HG02938 (cell line): ENCODE results near the gene CDHR5.

Experiments used
- ATAC-seq: cut with Tn5 transposase; IDR thresholded peaks from one replicate; pipeline ENCODE4 v1.9.1; 2021; ENCODE audit warnings: mild to moderate bottlenecking, moderate library complexity; ENCODE audit not compliant: unreplicated experiment

Gene CDHR5

DNA sequence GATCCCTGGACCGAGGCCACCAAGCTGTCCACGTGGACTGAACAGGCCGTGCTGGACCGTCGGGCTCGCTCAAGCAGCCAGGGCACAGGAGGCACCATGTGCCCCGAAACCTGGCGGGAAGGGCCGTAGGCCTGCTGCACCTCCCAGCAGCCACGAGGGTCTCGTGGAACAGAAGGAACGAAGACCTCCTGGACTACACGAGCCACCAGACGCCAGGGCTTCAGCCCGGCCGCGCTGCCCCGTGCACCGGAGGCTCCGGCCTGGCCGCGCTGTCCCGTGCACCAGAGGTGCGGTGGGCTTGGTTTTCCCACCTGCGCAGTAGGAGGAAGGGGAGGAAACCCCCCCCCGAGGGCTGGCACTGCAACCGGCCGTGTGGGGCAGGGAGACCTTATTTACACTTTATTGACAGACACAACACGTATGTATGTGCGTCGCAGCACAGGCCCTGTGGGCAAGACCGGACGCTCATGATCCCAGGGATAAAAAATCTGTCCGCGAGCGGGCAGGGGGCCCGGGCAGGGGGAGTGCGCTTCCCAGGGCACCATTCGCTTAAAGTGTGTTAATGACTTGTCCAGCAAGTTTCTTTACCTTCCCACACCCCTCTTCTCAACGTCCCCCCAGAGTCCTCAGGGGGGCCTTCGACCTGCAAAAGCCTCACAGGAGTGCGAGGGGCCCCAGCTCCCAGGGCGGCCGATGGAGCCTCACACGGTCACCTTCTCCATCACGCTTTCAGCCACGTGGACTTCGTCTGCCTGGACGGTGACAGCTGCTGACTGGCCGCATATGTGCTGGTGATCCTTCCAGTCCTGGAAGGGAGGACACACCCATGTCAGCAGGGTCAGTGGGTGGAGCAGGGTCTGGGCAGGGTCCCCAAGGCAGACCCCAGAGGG lies 19.3 kb upstream of the CDHR5 start:
- no peak for ATAC-seq

GRCh38 chr11:643366-643765 lies 18.6 kb upstream of the CDHR5 start:
- ATAC-seq: no peak

DNA sequence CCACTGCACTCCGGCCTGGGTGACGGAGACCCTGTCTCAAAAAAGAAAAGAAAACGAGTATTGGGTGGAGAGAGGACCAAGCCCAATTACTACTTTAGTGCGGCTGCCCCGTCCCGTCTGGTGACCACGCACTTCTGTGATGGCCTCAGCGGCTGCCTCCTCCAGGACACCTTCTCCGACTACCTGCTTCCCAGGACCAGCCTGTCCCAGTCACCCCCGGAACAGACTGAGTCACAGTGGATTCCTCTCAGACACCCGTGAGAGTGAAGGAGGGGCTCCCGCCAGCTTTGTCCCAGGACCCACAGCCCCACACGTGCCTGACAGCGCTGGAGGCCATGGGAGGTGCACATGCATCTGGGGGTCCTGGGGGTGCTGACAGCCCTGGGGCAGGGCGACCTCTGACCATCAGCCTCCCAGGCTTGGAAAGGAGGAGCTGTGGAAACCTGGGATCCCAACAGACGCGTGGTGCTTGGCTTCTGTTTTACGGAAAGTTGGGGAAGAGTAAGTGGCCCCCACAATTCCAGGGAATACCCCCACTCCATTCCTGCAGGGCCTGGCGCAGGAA lies 17.1 kb upstream of the CDHR5 start:
- ATAC-seq: no peak

DNA sequence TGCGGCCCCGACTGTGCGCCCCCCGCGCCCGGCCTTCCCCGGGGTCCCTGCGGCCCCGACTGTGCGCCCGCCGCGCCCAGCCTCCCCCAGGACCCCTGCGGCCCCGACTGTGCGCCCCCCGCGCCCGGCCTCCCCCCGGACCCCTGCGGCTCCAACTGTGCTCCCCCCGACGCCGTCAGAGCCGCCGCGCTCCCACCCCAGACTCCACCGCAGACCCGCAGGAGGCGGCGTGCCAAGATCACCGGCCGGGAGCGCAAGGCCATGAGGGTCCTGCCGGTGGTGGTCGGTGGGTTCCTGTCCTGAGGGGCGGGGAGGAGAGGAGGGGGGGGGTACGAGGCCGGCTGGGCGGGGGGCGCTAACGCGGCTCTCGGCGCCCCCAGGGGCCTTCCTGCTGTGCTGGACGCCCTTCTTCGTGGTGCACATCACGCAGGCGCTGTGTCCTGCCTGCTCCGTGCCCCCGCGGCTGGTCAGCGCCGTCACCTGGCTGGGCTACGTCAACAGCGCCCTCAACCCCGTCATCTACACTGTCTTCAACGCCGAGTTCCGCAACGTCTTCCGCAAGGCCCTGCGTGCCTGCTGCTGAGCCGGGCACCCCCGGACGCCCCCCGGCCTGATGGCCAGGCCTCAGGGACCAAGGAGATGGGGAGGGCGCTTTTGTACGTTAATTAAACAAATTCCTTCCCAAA lies 15.4 kb upstream of the CDHR5 start:
- ATAC-seq: no peak

DNA sequence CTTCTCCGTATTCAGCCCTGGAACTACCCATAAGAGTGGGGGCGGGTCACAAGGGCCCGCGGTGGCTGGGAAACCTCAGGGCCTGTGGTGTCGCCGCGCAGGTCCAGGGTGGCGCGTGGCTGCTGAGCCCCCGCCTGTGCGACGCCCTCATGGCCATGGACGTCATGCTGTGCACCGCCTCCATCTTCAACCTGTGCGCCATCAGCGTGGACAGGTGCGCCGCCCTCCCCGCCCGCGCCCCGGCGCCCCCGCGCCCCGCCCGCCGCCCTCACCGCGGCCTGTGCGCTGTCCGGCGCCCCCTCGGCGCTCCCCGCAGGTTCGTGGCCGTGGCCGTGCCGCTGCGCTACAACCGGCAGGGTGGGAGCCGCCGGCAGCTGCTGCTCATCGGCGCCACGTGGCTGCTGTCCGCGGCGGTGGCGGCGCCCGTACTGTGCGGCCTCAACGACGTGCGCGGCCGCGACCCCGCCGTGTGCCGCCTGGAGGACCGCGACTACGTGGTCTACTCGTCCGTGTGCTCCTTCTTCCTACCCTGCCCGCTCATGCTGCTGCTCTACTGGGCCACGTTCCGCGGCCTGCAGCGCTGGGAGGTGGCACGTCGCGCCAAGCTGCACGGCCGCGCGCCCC lies 14.7 kb upstream of the CDHR5 start:
- no peak for ATAC-seq

- ATAC-seq: no peak
These were observed 14.0 kb upstream of the CDHR5 start for GRCh38 chr11:638631-639331.

- ATAC-seq: no peak
These were observed 13.1 kb upstream of the CDHR5 start for GRCh38 chr11:637593-638521.

- no peak for ATAC-seq
These were observed 12.5 kb upstream of the CDHR5 start for GRCh38 chr11:637333-637592.

- no peak for ATAC-seq
These were observed 12.0 kb upstream of the CDHR5 start, which contains the start of gene DRD4 for GRCh38 chr11:636511-637332. TSS of gene DRD4 (plus strand) at chr11:637269. CDS start at chr11:637305, 36 bp downstream.

DNA sequence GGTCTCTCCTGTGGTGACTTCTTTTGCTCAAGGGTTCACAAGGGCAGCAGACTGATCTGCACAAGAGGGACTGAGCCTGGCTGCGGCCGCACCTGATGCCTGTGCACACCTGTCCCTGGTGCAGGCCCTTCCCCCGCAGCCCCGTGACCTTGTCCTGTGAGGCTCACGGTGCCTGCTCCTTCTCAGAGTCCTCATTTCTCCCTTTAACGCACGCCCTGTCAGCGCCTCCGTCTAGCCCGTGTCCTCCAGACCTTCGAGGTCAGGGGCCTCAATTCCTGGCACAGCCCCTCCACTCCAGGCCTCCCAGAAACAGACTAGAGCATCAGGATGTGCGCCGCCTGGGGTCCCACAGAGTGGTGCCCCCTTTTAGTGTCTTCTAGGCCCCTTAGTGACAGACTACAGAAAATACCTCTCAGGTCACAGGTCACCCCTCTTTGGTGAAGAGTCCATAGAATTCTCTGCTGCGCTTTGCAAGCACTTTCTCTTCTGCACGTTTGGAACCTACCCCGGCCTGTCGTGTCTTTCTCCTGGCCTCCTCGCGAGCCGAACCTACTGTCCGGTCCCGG lies 11.3 kb upstream of the CDHR5 start:
- ATAC-seq: no peak

DNA sequence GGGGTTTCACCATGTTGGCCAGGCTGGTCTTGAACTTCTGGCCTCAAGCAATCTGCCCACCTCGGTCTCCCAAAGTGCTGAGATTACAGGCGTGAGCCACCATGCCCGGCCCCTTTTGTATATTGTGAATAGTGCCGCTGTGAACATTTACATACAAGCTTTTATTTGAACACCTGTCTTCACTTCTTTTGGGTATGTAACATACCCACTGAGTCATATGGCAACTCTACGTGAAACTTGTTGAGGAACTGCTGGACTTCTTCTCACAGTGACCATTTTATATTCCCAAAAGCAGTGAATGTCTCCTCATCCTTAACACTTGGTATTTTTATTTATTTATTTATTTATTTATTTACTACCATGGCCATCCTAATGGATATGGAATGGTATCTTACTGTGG lies 6.1 kb upstream of the CDHR5 start:
- no peak for ATAC-seq

DNA sequence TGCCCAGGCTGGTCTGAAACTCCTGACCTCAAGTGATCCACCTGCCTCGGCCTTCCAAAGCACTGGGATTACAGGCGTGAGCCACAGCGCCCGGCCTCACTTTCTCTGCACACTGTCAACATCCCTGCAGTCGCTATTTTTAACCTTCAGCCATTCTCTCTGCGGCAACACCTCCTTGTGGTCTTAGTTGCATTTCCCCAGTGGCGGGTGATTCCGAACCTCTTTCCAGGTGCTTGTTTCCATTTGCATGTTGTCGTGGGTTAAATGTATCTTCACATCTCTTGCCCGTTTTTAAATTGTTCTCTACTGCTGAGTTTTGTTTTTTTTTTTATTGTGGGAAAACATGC lies 4.5 kb upstream of the CDHR5 start:
- ATAC-seq: no peak

DNA sequence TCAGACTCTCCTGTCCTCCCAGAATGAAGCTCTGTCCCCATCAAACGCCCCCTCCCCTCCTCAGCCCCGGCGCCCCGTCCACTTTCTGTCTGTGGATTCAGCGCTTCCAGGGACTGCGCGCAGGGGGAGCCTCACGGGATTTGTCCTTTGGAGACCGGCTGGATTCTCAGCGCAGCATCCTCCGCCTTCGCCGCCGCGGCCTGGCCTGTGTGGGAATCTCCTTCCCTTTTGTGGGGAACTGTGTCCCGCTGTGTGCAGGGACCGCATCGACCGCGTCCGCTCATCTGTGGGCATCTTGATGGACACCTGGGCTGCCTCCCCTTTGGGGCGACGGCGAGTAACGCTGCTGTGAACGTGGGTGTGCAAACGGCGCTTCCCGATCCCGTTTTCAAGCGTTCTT lies 3.3 kb upstream of the CDHR5 start:
- ATAC-seq: no peak

GRCh38 chr11:627308-627576 lies 2.5 kb upstream of the CDHR5 start:
- no peak for ATAC-seq

GRCh38 chr11:626475-627307 lies 1.9 kb upstream of the CDHR5 start, which contains the start of gene SCT:
TSS of gene SCT (minus strand) at chr11:627181. CDS start at chr11:627143, 38 bp downstream.
- ATAC-seq: no peak

- ATAC-seq: no peak
These were observed 997 bp upstream of the CDHR5 start for GRCh38 chr11:625636-626268.

DNA sequence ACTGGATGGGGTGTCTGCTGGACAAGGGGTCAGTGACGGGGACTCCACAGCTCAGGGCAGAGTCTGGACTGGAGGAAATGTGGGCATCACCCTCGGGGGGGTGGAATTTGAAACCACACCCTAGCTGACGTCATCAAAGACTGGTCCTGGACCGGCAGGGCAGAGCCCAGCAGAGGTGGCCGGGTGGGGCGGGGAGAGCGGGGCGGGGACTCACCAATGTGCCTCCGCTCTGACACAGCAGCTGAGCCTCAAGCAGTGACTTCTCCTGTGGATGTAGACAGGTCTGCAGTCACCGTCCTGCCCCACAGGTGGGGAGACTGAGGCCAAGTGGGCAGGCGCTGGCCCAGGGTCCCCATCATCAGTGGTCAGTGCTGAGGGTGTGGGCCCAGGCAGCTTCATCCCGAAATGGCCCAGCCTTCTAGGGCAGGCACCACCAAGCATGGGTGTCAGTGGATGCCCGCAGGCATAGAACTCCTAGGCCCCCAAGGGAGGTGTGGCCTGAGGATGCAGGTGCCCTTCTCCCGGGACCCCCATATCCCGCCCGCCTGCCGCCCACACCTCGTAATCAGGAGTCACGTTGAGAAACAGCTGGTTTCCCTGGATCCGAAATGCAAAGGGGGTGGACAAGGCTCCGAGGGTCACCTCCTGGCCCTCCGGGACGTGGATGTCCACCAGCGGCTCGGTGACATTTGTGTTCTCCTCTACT lies 603 bp downstream of the CDHR5 start:
- ATAC-seq: no peak
